Inferior parietal cortex (tissue), 1 donor: ENCODE results near the gene CBLB.

ENCODE experiments used
- DNase-seq: peaks from one replicate; pipeline ENCODE4 v3.0.0-alpha.2; 2016; ENCODE audit errors: extremely low spot score

CBLB gene

GRCh38 chr3:105868742-105869530 is at the start of gene CBLB:
CBLB (minus strand) TSS chr3:105869012; CDS start chr3:105867577, 1,435 bp downstream.
- peak; percentile 86 for DNase-seq

- DNase-seq: no peak
These were observed 48.0 kb upstream of the CBLB start for GRCh38 chr3:105916767-105917166.

GRCh38 chr3:105915524-105915923 is 46.7 kb upstream of the CBLB start:
- DNase-seq: no peak

GRCh38 chr3:105913616-105914015 is 44.8 kb upstream of the CBLB start:
- no peak for DNase-seq

GRCh38 chr3:105912891-105913290 is 44.1 kb upstream of the CBLB start:
- no peak for DNase-seq

- no peak for DNase-seq
These were observed 42.7 kb upstream of the CBLB start for GRCh38 chr3:105911496-105911895.

GRCh38 chr3:105907777-105908176 is 39.0 kb upstream of the CBLB start:
- DNase-seq: no peak

- DNase-seq: no peak
These were observed 38.0 kb upstream of the CBLB start for GRCh38 chr3:105906836-105907235.

GRCh38 chr3:105906345-105906744 is 37.5 kb upstream of the CBLB start:
- DNase-seq: no peak

GRCh38 chr3:105905328-105905727 is 36.5 kb upstream of the CBLB start:
- no peak for DNase-seq

- DNase-seq: no peak
These were observed 36.0 kb upstream of the CBLB start for GRCh38 chr3:105904678-105905284.

GRCh38 chr3:105904251-105904650 is 35.4 kb upstream of the CBLB start:
- DNase-seq: no peak

GRCh38 chr3:105899516-105899915 is 30.7 kb upstream of the CBLB start:
- DNase-seq: no peak

GRCh38 chr3:105891101-105891500 is 22.3 kb upstream of the CBLB start:
- no peak for DNase-seq

- no peak for DNase-seq
These were observed 20.1 kb upstream of the CBLB start for GRCh38 chr3:105888621-105889579.

- DNase-seq: no peak
These were observed 16.4 kb upstream of the CBLB start for GRCh38 chr3:105885256-105885655.

- no peak for DNase-seq
These were observed 15.1 kb upstream of the CBLB start for GRCh38 chr3:105883798-105884377.

GRCh38 chr3:105880681-105881290 is 12.0 kb upstream of the CBLB start:
- DNase-seq: no peak

GRCh38 chr3:105878061-105878460 is 9.2 kb upstream of the CBLB start:
- DNase-seq: no peak

- DNase-seq: no peak
These were observed 8.6 kb upstream of the CBLB start for GRCh38 chr3:105877336-105877910.

- no peak for DNase-seq
These were observed 8.0 kb upstream of the CBLB start for GRCh38 chr3:105876780-105877327.
